Stomach (tissue), 9 donors: ENCODE data around the gene GRHL3. TPM values are rescaled to one million over a fixed set of nuclear protein-coding genes. Genes with fewer than 3 reads are reported as not detected.

ENCODE experiments used
- DNase-seq, 2 donors: peaks; one replicate each; pipeline versions ENCODE4 v3.0.0 to v3.0.0-alpha.2; 2013 to 2019
- H3K27ac ChIP-seq, 5 donors: fragments of 200-600 bp in 4 of 5; sonication (generic) in 4 of 5; one replicate each; pipeline ENCODE4 v1.5.1; 2013 to 2019; ENCODE audit warnings: mild to moderate bottlenecking in 1 of 5, moderate library complexity in 1 of 5
- H3K27me3 ChIP-seq, 3 donors: fragments of 200-600 bp; sonication (generic); one replicate each; pipeline ENCODE4 v1.5.1; 2017 to 2019; ENCODE audit warnings: mixed run types in 1 of 3
- H3K36me3 ChIP-seq, 4 donors: fragments of 200-600 bp; sonication (generic); 1 replicate in 3 of 4; 2 replicates in 1 of 4; pipeline ENCODE4 v1.5.1; 2016 to 2019
- H3K4me1 ChIP-seq, 4 donors: fragments of 200-600 bp; sonication (generic); one replicate each; pipeline ENCODE4 v1.5.1; 2016 to 2019
- H3K4me3 ChIP-seq, 4 donors: fragments of 200-600 bp; sonication (generic) in 3 of 4; one replicate each; pipeline ENCODE4 v1.5.1; 2016 to 2019; ENCODE audit warnings: mild to moderate bottlenecking in 1 of 4
- H3K9me3 ChIP-seq, 4 donors: fragments of 200-600 bp; sonication (generic); one replicate each; pipeline ENCODE4 v1.5.1; 2016 to 2019
- EP300 ChIP-seq: sonication (generic); formaldehyde crosslinking; IDR thresholded peaks from one replicate; pipeline ENCODE4 v1.6.1; 2017; ENCODE audit warnings: antibody characterized with exemption
- POLR2A ChIP-seq, 4 donors: fragments of 450-650 bp; IDR thresholded peaks; one replicate each; pipeline ENCODE4 v1.6.1; 2016; ENCODE audit warnings: antibody characterized with exemption in 4 of 4, control low read depth in 2 of 4, mild to moderate bottlenecking in 1 of 4, moderate library complexity in 1 of 4
- POLR2AphosphoS5 ChIP-seq, 3 donors: sonication (generic); formaldehyde crosslinking; IDR thresholded peaks; one replicate each; pipeline ENCODE4 v1.6.1; 2016; ENCODE audit warnings: antibody characterized with exemption in 3 of 3
- WGBS, 5 donors: extraction: QIAGEN DNeasy Blood & Tissue Kit in 3 of 5; methylation state at CpG; one replicate each; pipeline versions ENCODE4 v1.1.5 to v1.1.7; 2013 to 2018; 5-methylcytosine and 5-hydroxymethylcytosine counted together
- intact Hi-C: fragments of 100-400 bp; cut with DNase I; formaldehyde crosslinking; loops from one replicate; pipeline ENCODE4 v1.15.1; 2023; ENCODE audit warnings: low total_unique reads
- polyA plus RNA-seq, 3 donors: library from polyadenylated mRNA; stranded (reverse); fragments of 200-250 nt; gene quantifications; one replicate each; pipeline ENCODE4 v1.2.3, GENCODE V29; 2013
- total RNA-seq, 5 donors: library from RNA; depleted of rRNA; stranded (reverse); fragments of >200 nt; gene quantifications; one replicate each; pipeline versions ENCODE4 v1.1.0 to v1.2.3, GENCODE V29; 2014 to 2016
- TF ChIP-seq, protein P1 (sequence below), 7 experiments: fragments of 450-650 bp in 4 of 7; fragments of 200-600 bp in 3 of 7; sonication (generic) in 3 of 7; IDR thresholded peaks; one replicate each; pipeline ENCODE4 v1.5.1; 2016 to 2019; ENCODE audit warnings: antibody characterized with exemption in 7 of 7, control low read depth in 2 of 7, mild to moderate bottlenecking in 1 of 7
- donor health status: healthy with polysubstance abuse.
- donor health status: Bipolar disorder and iron deficiency.
- donor health status: healthy.

GRHL3 gene
- total and polyA plus RNA-seq, 8 donors = 0.19 to 13.9 (median 0.67) TPM; not detected in 4

DNA sequence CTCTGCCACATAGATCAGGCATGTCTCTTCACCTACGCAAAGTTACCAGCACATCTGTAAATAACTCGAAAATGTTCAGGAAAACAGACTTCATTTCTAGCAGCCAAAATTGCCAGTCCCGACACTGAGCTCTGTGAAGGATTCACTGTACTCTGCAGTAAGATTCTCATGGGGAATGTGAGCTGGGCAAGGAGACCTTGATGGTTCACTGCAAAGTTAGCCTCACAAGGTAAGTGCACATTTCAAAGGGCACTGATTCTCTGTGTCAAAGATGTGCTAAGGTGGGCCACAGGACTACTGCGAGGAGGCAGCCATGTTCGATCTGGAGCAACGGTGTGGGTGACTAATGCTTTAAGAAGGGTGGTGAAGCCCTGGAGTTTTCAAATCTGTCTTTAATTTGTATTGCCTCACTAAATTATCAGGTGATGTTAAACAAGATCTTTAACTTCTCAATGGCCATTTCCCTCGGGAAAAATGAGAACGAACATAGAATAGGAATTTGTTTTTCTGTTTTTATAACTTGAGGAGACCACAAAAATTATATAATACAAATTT, 69.3 kb downstream of the GRHL3 start:
- 88 to 96% (median 93%) methylated on average over 8 of the region's 8 CpGs for WGBS, 5 donors

DNA sequence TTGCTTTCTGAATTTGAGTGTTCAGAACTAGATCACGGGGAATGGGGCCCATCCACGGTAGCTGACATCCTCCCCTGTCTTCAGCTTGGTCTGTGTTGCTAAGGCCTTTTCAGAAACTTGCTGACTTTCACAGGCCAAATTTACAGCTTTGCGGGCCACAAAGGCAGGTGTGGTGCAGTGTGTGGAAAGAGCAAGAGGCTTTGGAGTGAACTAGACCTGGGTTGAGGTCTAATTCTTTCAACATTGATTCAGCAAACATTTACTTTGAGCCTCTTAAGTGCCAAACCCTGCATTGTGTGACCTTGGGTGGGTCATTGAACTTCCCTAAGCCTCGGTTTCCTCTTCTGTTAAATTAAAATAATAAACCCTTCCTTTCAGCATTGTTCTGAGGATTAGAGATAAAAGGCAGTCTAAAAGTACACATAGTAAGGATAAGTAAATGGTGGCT, 70.1 kb downstream of the GRHL3 start:
- Histone ChIP-seq H3K27me3 (no peaks in the 10 kb centered on the region), H3K4me3 (no peak overlapping the region), H3K4me1 (peaks cover 0 to 60% (median 32%) of the 10 kb centered on the region in 4 donors), H3K9me3 (no peaks in the 10 kb centered on the region), H3K27ac (no peak overlapping the region), H3K36me3 (peaks cover 0 to 7% (median 0%) of the 10 kb centered on the region in 4 donors)
- DNase-seq = no peak
- intact Hi-C loops = loop anchor here (5.0 kb wide), 1 partner anchor 187 kb away; no protein-coding TSS in a partner anchor
- 35 to 71% (median 58%) methylated on average over 4 of the region's 4 CpGs for WGBS, 5 donors
- TF ChIP-seq POLR2AphosphoS5 (IDR thresholded peaks at IDR 0.05) (no peak), POLR2A (IDR thresholded peaks at IDR 0.05) (no peak), EP300 (no peak)
- TF ChIP-seq, protein P1, sequence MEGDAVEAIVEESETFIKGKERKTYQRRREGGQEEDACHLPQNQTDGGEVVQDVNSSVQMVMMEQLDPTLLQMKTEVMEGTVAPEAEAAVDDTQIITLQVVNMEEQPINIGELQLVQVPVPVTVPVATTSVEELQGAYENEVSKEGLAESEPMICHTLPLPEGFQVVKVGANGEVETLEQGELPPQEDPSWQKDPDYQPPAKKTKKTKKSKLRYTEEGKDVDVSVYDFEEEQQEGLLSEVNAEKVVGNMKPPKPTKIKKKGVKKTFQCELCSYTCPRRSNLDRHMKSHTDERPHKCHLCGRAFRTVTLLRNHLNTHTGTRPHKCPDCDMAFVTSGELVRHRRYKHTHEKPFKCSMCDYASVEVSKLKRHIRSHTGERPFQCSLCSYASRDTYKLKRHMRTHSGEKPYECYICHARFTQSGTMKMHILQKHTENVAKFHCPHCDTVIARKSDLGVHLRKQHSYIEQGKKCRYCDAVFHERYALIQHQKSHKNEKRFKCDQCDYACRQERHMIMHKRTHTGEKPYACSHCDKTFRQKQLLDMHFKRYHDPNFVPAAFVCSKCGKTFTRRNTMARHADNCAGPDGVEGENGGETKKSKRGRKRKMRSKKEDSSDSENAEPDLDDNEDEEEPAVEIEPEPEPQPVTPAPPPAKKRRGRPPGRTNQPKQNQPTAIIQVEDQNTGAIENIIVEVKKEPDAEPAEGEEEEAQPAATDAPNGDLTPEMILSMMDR (IDR thresholded peaks at IDR 0.05) = no peak

More for the DNA sequence above, 69.3 kb downstream of the GRHL3 start:
- no peaks in the 10 kb centered on the region for H3K9me3 ChIP-seq
- H3K4me3 ChIP-seq = no peak overlapping the region
- H3K4me1 ChIP-seq = peaks cover 0 to 66% (median 35%) of the 10 kb centered on the region in 4 donors
- no peak for DNase-seq
- no peaks in the 10 kb centered on the region for H3K27me3 ChIP-seq
- intact Hi-C loops = loop anchor here (5.0 kb wide), 1 partner anchor 186 kb away; no protein-coding TSS in a partner anchor
- no peak for TF ChIP-seq EP300
- TF ChIP-seq POLR2A (IDR thresholded peaks at IDR 0.05) = no peak
- no peak for TF ChIP-seq POLR2AphosphoS5 (IDR thresholded peaks at IDR 0.05)
- TF ChIP-seq, protein P1 (IDR thresholded peaks at IDR 0.05) = no peak
- peaks cover 0 to 7% (median 0%) of the 10 kb centered on the region in 4 donors for H3K36me3 ChIP-seq
- no peak overlapping the region for H3K27ac ChIP-seq

DNA sequence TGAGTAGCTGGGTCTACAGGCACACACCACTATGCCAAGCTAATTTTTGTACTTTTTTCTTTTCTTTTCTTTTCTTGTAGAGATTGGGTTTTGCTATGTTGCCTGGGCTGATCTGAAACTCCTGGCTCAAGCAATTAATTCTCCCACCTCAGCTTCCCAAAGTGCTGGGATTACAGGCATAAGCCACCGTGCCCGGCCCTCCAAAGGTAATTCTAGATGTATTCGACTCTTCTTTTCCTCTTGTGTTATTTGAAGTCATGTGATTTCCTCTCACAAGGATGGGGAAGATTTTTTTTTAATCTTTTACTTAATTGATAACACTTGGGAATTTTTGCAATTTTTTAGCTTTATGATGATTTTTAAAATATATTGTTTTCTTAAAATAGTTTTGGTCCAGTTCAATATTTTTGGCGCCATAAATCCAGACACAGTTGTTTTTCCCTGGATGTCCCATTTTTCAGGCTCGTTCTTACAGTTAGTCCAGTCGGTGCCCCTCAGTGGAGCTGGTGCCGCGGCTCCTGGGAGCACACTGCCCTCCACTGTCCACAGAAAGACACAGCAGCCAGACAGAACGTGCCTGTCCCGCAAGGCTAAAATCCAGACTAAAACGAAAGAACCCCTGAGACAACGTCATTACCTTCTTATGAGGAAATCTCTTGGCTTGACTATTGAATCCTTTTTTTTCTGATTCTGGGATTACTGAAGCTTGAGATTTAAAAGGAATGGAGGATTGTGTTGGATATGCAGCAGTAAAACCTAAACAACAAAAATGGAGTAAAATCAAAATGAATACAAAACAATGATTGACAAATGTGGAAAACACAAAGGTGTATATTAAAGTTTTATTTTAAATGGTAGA, 72.0 kb downstream of the GRHL3 start:
- H3K9me3 ChIP-seq = no peaks in the 10 kb centered on the region
- 12 to 18% (median 16%) methylated on average over 12 of the region's 12 CpGs for WGBS, 5 donors
- H3K36me3 ChIP-seq = peaks cover 0 to 7% (median 0%) of the 10 kb centered on the region in 4 donors
- peaks cover 0 to 43% (median 26%) of the 10 kb centered on the region in 4 donors for H3K4me1 ChIP-seq
- H3K27me3 ChIP-seq = no peaks in the 10 kb centered on the region
- intact Hi-C loops = no loop called here
- DNase-seq = peak; percentile 77 to 92
- H3K27ac ChIP-seq = peak overlapping the region in 4 of 5 donors; percentile 67 to 84 (median 84)
- peak overlapping the region in 1 of 4 donors; percentile 3 for H3K4me3 ChIP-seq
- TF ChIP-seq POLR2A (IDR thresholded peaks at IDR 0.05) (no peak), EP300 (no peak), POLR2AphosphoS5 (IDR thresholded peaks at IDR 0.05) (peak in 2 of 3 donors; percentile 14 to 57)
- TF ChIP-seq, protein P1 (IDR thresholded peaks at IDR 0.05) = peak in 5 of 7 experiments; percentile 83 to 96 (median 90)

DNA sequence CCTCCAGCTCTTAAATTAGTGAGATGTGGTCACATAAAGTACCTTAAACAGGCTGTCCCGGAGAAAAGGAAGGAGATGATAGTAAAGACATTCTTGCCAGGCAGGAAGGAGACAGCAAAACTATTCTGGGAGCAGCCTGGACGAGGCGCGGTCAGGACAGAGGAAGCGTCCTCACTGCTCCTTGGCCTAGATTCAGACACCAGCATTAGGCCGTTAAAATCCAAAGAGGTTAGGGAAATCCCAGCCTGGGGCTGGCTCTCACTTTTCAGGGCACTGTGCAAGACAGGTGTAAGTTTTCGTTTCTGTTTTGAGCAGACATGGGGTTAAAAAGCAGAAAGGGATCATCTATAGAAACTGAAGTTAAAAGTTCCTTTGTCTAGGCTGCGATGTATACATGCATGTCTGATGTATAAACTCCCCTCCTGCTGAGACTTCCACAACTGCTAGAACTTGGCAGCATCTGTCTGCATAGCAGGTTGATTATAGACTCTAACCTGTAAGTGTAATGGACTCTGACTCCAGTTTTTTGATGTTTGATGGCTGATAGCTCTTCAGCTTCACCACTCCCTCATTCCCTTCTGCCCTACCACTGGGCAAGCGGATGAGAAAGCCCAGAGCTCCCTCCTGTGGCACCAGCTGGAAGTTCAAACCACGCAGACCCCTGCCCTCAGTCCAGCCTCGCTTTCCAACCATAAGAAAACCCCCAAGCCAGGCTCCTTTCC, 72.9 kb downstream of the GRHL3 start:
- peaks cover 0 to 6% (median 0%) of the 10 kb centered on the region in 4 donors for H3K36me3 ChIP-seq
- TF ChIP-seq POLR2AphosphoS5 (IDR thresholded peaks at IDR 0.05) (peak in 1 of 3 donors; percentile 17), EP300 (no peak), POLR2A (IDR thresholded peaks at IDR 0.05) (no peak)
- TF ChIP-seq, protein P1 (IDR thresholded peaks at IDR 0.05) = peak in 5 of 7 experiments; percentile 54 to 81 (median 74)
- WGBS, 5 donors = 38 to 53% (median 49%) methylated on average over 11 of the region's 11 CpGs
- H3K9me3 ChIP-seq = no peaks in the 10 kb centered on the region
- intact Hi-C loops = no loop called here
- H3K27ac ChIP-seq = peak overlapping the region; percentile 12 to 84 (median 83)
- no peaks in the 10 kb centered on the region for H3K27me3 ChIP-seq
- DNase-seq = peak; percentile 64 to 84
- peaks cover 0 to 38% (median 21%) of the 10 kb centered on the region in 4 donors for H3K4me1 ChIP-seq
- H3K4me3 ChIP-seq = peak overlapping the region in 1 of 4 donors; percentile 3
